Gastrocnemius medialis (tissue), 4 donors: Measurements from ENCODE around the gene INPPL1. TPM values are rescaled to one million over a fixed set of nuclear protein-coding genes. Genes with fewer than 3 reads are reported as not detected.

Source experiments
- ATAC-seq, 2 donors: fragments of 150-250 bp; one replicate each; pipeline ENCODE4 v1.9.1; 2016
- DNase-seq, 2 donors: peaks; one replicate each; pipeline ENCODE4 v3.0.0-alpha.2; 2019
- H3K27ac ChIP-seq, 4 donors: fragments of 200-600 bp; sonication (generic); 1 replicate in 1 of 4; 2 replicates in 3 of 4; pipeline ENCODE4 v1.5.1; 2016 to 2018; ENCODE audit warnings: mild to moderate bottlenecking in 2 of 4, moderate library complexity in 1 of 4
- H3K27me3 ChIP-seq, 3 donors: fragments of 200-600 bp; sonication (generic) in 2 of 3; 1 replicate in 1 of 3; 2 replicates in 2 of 3; pipeline versions ENCODE4 v1.5.1 to v1.6.0; 2016 to 2019; ENCODE audit warnings: mild to moderate bottlenecking in 1 of 3, moderate library complexity in 1 of 3
- H3K36me3 ChIP-seq, 2 donors: fragments of 200-600 bp; sonication (generic) in 1 of 2; one replicate each; pipeline ENCODE4 v1.5.1; 2017 to 2018
- H3K4me1 ChIP-seq, 2 donors: fragments of 200-600 bp; sonication (generic) in 1 of 2; one replicate each; pipeline ENCODE4 v1.5.1; 2016 to 2017; ENCODE audit warnings: mild to moderate bottlenecking in 2 of 2
- H3K4me3 ChIP-seq, 4 donors: fragments of 200-600 bp; sonication (generic) in 3 of 4; 1 replicate in 1 of 4; 2 replicates in 3 of 4; pipeline ENCODE4 v1.5.1; 2016 to 2019; ENCODE audit warnings: mild to moderate bottlenecking in 2 of 4
- H3K9me3 ChIP-seq, 3 donors: fragments of 200-600 bp; sonication (generic) in 2 of 3; 1 replicate in 1 of 3; 2 replicates in 2 of 3; pipeline ENCODE4 v1.5.1; 2016 to 2019
- CTCF ChIP-seq, 5 experiments: fragments of 450-650 bp in 3 of 5; fragments of 200-600 bp in 2 of 5; sonication (generic) in 2 of 5; IDR thresholded peaks in 4 of 5; conservative IDR thresholded peaks in 1 of 5; 1 replicate in 4 of 5; 2 replicates in 1 of 5; pipeline ENCODE4 v1.5.1; 2016 to 2019; ENCODE audit warnings: antibody characterized with exemption in 5 of 5, mild to moderate bottlenecking in 3 of 5, moderate library complexity in 3 of 5
- POLR2A ChIP-seq, 2 donors: fragments of 450-650 bp; IDR thresholded peaks; one replicate each; pipeline ENCODE4 v1.6.1; 2017; ENCODE audit warnings: antibody characterized with exemption in 2 of 2, mild to moderate bottlenecking in 2 of 2, moderate library complexity in 2 of 2
- in situ Hi-C, 4 donors: fragments of 200-750 bp; cut with MboI; loops; one replicate each; pipeline versions ENCODE4 v1.15.0 to v1.8.0; 2017; ENCODE audit warnings: low sequenced_read_pairs in 4 of 4
- intact Hi-C: fragments of 100-400 bp; cut with DNase I; formaldehyde crosslinking; loops from one replicate; pipeline ENCODE4 v1.15.1; 2023; ENCODE audit warnings: low total_unique reads
- total RNA-seq, 4 donors: library from RNA; depleted of rRNA; stranded (reverse); fragments of >200 nt; gene quantifications; one replicate each; pipeline versions ENCODE4 v1.1.0 to v1.2.3, GENCODE V29; 2016

The INPPL1 gene
- total RNA-seq, 4 donors from 2014 or later: 75.6 to 112 (median 107) TPM

DNA sequence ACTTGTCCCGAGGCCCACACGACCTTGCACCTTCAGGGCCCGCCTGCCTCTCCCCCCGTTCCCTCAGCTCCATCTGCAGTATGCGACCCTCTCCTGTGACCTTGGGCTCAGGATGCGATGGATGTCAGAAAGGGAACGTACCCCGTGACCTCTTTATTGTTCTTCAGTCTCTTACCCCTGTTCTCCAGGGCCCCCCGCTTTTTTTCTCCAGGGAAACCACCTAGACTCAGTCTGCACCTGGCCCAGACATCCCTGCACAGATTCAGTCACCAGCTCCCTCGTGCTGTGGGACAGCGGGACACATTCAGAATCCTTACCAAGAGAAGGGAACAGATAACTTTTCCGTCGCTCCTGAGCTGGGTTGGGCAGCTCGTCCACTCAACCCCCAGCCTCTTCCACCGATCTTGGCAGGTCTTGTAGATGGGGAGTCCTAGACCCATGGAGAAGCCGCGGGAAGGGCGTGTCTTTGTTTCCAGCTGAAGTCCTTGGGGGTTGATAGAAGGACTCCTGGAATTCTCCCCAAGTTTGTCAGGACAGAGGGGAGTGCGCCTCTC is 20.8 kb downstream of the INPPL1 start:
- in situ Hi-C loops (no loop called here), intact Hi-C loops (no loop called here)
- no peaks in the 10 kb centered on the region for H3K36me3 ChIP-seq
- ATAC-seq: no peak
- peaks cover 46 to 59% (median 58%) of the 10 kb centered on the region in 3 donors for H3K27me3 ChIP-seq
- no peak for DNase-seq
- no peak overlapping the region for H3K27ac ChIP-seq
- TF ChIP-seq POLR2A (IDR thresholded peaks at IDR 0.05): no peak
- no peak for TF ChIP-seq CTCF (IDR thresholded peaks at IDR 0.05 in 4 of 5, conservative IDR thresholded peaks at IDR 0.05 in 1 of 5)
- peaks cover 4 to 6% of the 10 kb centered on the region in 2 donors for H3K4me1 ChIP-seq
- H3K9me3 ChIP-seq: no peaks in the 10 kb centered on the region
- no peak overlapping the region for H3K4me3 ChIP-seq

DNA sequence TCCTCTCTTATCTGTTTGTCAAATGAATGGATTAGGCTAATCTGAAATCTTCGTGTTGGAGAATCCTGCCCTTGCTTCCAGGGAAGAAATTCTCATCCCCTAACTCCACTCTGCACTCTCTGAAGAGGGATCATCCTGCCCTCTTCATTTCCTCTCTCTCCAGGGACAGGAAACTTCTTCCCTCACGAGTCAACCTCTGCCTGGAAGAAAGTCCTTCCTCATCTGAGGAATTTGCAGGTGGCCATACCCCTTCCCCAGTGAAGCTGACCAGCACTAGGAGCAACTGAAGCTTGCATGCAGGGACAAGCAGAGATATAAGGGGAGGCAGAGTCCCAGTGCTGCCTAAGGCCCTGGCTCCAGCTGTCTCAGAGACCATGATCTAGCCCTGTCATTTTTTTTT is 23.0 kb downstream of the INPPL1 start:
- no peaks in the 10 kb centered on the region for H3K36me3 ChIP-seq
- no peak overlapping the region for H3K4me3 ChIP-seq
- H3K4me1 ChIP-seq: no peaks in the 10 kb centered on the region
- TF ChIP-seq POLR2A (IDR thresholded peaks at IDR 0.05) (no peak), CTCF (IDR thresholded peaks at IDR 0.05 in 4 of 5, conservative IDR thresholded peaks at IDR 0.05 in 1 of 5) (no peak)
- DNase-seq: no peak
- in situ Hi-C loops: no loop called here
- H3K27ac ChIP-seq: no peak overlapping the region
- H3K27me3 ChIP-seq: peaks cover 41 to 49% (median 46%) of the 10 kb centered on the region in 3 donors
- H3K9me3 ChIP-seq: no peaks in the 10 kb centered on the region
- intact Hi-C loops: no loop called here
- no peak for ATAC-seq

DNA sequence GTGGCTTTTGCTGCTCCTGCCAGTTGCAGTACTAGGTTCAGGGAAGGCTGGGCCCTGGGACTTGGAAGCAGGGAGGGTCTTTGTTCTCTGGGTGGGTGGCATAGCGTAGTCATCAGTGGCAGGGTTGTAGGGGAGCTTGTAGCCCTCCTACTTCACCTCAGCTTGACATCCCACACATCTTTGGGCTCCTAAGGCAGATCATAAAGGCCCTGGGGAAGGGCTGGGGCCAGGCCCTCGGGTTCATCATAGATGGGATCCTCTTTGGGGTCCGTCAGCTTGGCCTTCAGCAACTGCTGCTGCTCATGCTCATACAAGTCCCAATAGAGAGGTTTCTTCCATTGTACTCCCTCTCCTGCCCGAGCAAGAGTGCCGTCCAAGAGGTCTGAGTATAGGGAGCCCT is 25.4 kb downstream of the INPPL1 start:
- no peaks in the 10 kb centered on the region for H3K9me3 ChIP-seq
- no peaks in the 10 kb centered on the region for H3K36me3 ChIP-seq
- intact Hi-C loops: no loop called here
- in situ Hi-C loops: no loop called here
- no peaks in the 10 kb centered on the region for H3K4me1 ChIP-seq
- H3K27ac ChIP-seq: no peak overlapping the region
- no peak overlapping the region for H3K4me3 ChIP-seq
- TF ChIP-seq CTCF (IDR thresholded peaks at IDR 0.05 in 4 of 5, conservative IDR thresholded peaks at IDR 0.05 in 1 of 5): no peak
- TF ChIP-seq POLR2A (IDR thresholded peaks at IDR 0.05): no peak
- no peak for ATAC-seq
- H3K27me3 ChIP-seq: peaks cover 19 to 28% (median 28%) of the 10 kb centered on the region in 3 donors
- DNase-seq: no peak

DNA sequence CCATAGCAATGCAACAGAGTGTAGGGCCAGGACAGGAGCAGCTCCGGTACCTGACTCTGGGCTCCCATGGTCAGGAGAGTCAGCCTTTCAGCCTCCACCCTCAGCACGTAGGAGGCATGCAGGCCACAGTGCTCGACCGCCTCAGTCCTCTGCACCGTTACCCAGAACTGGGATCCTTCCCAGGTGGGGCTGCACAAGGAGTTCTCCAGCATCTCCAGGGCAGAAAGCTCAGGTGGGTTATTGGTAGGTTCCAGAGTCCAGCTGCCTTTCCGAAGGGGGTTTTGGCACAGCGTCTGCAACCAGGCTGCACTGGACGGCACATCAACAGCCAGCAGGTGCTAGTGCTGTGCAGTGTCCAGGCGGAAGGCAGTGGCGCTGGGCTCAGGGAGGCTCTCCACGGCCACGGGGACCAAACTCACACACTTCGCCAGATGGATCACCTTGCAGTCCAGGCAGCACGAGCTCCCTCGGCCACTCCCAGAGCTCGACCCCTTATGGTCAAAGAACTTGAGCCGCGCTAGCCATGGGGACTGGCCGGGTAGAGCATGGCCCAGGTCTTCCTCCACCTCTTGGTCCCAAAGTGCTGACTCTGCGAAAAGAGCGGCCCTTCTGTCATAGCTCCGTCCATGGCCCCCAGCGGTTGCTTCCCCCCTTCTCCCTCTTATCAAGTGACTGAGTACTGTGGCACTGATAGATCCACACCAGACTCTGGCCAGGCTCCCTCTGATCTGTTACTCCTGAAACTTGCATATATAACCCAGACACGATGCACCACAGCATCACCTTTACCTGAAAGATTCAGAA is 26.3 kb downstream of the INPPL1 start:
- Histone ChIP-seq H3K27ac (no peak overlapping the region), H3K9me3 (no peaks in the 10 kb centered on the region), H3K36me3 (no peaks in the 10 kb centered on the region), H3K4me3 (no peak overlapping the region), H3K27me3 (peaks cover 13 to 19% (median 19%) of the 10 kb centered on the region in 3 donors), H3K4me1 (no peaks in the 10 kb centered on the region)
- ATAC-seq: no peak
- DNase-seq: no peak
- no peak for TF ChIP-seq CTCF (IDR thresholded peaks at IDR 0.05 in 4 of 5, conservative IDR thresholded peaks at IDR 0.05 in 1 of 5)
- TF ChIP-seq POLR2A (IDR thresholded peaks at IDR 0.05): no peak
- intact Hi-C loops: no loop called here
- in situ Hi-C loops: no loop called here
